Measurements from ENCODE around the gene ARAP1. TPM values are rescaled to one million over a fixed set of nuclear protein-coding genes. Genes with fewer than 3 reads are reported as not detected.

Gene ARAP1
- total and polyA plus RNA-seq, 10 donors = 76.7 to 365 (median 270) TPM

- no peak for TF ChIP-seq POLR2A (IDR thresholded peaks at IDR 0.05)
- no peak for TF ChIP-seq POLR2AphosphoS5 (IDR thresholded peaks at IDR 0.05)
- no peak for TF ChIP-seq CTCF (IDR thresholded peaks at IDR 0.05 in 8 of 11, conservative IDR thresholded peaks at IDR 0.05 in 3 of 11)
- no peaks in the 10 kb centered on the region for H3K9me3 ChIP-seq
- WGBS, 5 donors = 70 to 76% (median 73%) methylated on average over 4 to 5 of the region's 5 CpGs
- no peak for DNase-seq
- no peaks in the 10 kb centered on the region for H3K36me3 ChIP-seq
- no peak overlapping the region for H3K27ac ChIP-seq
- peaks cover 0 to 5% (median 0%) of the 10 kb centered on the region in 6 donors for H3K4me1 ChIP-seq
- no peak overlapping the region for H3K4me3 ChIP-seq
- intact Hi-C loops (cut with DNase I; ENCODE audit: low total_unique reads) = no loop called here
- H3K27me3 ChIP-seq (replicated peaks in 1 of 7) = peaks cover 0 to 3% (median 0%) of the 10 kb centered on the region in 7 donors
Measured at GRCh38 chr11:72649215-72649976, 102.8 kb downstream of the ARAP1 start.

GRCh38 chr11:72648384-72649136 is 103.6 kb downstream of the ARAP1 start:
- H3K27me3 ChIP-seq (replicated peaks in 1 of 7) = peaks cover 0 to 5% (median 0%) of the 10 kb centered on the region in 7 donors
- H3K9me3 ChIP-seq = no peaks in the 10 kb centered on the region
- TF ChIP-seq CTCF (IDR thresholded peaks at IDR 0.05 in 8 of 11, conservative IDR thresholded peaks at IDR 0.05 in 3 of 11) = no peak
- peaks cover 0 to 5% (median under 1%) of the 10 kb centered on the region in 6 donors for H3K4me1 ChIP-seq
- no peaks in the 10 kb centered on the region for H3K36me3 ChIP-seq
- 80 to 89% (median 87%) methylated on average over 7 of the region's 7 CpGs for WGBS, 5 donors
- H3K27ac ChIP-seq = no peak overlapping the region
- no peak for DNase-seq
- H3K4me3 ChIP-seq = no peak overlapping the region
- intact Hi-C loops (cut with DNase I; ENCODE audit: low total_unique reads) = no loop called here

- Histone ChIP-seq H3K4me1 (peaks cover 0 to 8% (median 7%) of the 10 kb centered on the region in 6 donors), H3K27ac (no peak overlapping the region), H3K27me3 (replicated peaks in 1 of 7) (peaks cover 0 to 11% (median 0%) of the 10 kb centered on the region in 7 donors), H3K9me3 (no peaks in the 10 kb centered on the region), H3K4me3 (no peak overlapping the region), H3K36me3 (no peaks in the 10 kb centered on the region)
- no peak for DNase-seq
- intact Hi-C loops (cut with DNase I; ENCODE audit: low total_unique reads) = no loop called here
- no peak for TF ChIP-seq POLR2A (IDR thresholded peaks at IDR 0.05)
- no peak for TF ChIP-seq CTCF (IDR thresholded peaks at IDR 0.05 in 8 of 11, conservative IDR thresholded peaks at IDR 0.05 in 3 of 11)
- no peak for TF ChIP-seq POLR2AphosphoS5 (IDR thresholded peaks at IDR 0.05)
- WGBS, 5 donors = 85 to 96% (median 91%) methylated on average over 4 of the region's 4 CpGs
Measured at GRCh38 chr11:72647882-72648281, 104.3 kb downstream of the ARAP1 start.

- Histone ChIP-seq H3K9me3 (no peaks in the 10 kb centered on the region), H3K36me3 (no peaks in the 10 kb centered on the region), H3K4me1 (peaks cover 0 to 21% (median 17%) of the 10 kb centered on the region in 6 donors), H3K27me3 (replicated peaks in 1 of 7) (peaks cover 0 to 25% (median 7%) of the 10 kb centered on the region in 7 donors), H3K4me3 (no peak overlapping the region), H3K27ac (no peak overlapping the region)
- WGBS, 5 donors = 62 to 75% (median 72%) methylated on average over 2 of the region's 2 CpGs
- TF ChIP-seq POLR2A (IDR thresholded peaks at IDR 0.05) (no peak), POLR2AphosphoS5 (IDR thresholded peaks at IDR 0.05) (no peak), CTCF (IDR thresholded peaks at IDR 0.05 in 8 of 11, conservative IDR thresholded peaks at IDR 0.05 in 3 of 11) (no peak)
- DNase-seq = no peak
- intact Hi-C loops (cut with DNase I; ENCODE audit: low total_unique reads) = no loop called here
Measured at GRCh38 chr11:72646472-72646871, 105.7 kb downstream of the ARAP1 start.

Measured in spleen (tissue), 11 donors.